ENCODE measurements around the gene PCBP3. TPM values are rescaled to one million over a fixed set of nuclear protein-coding genes. Genes with fewer than 3 reads are reported as not detected.

The PCBP3 gene
- total and polyA plus RNA-seq, 2 donors (not counting 3 experiments of a cell fraction or from before 2014, with no cell fraction given): 0.06 to 1.1 TPM

DNA sequence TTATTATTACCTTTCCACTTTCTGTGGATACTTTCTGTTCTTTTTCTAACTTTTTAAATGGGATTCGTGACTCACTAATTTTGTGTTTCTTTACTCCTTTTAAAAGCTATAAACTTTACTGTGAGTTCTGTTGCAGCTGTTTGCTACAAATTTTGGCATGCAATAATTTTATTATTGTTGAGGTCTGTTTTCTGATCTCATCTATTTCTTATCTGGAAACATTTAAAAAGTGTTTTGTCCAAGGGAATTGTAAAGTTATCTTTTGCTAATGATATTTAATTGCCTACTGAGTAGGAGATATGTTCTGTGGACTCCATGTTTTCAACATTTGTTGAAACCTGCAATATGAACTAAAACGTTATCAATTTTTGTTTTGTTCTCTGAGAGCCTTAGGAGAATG is 199.9 kb downstream of the PCBP3 start:
- Histone ChIP-seq H3K27ac (ENCODE audit: insufficient read depth, low read depth, low read length) (no peak overlapping the region), H3K36me3 (ENCODE audit: control insufficient read depth in 2 of 2, extremely low read depth in 1 of 2, insufficient read depth in 2 of 2, low read length in 2 of 2) (no peaks in the 10 kb centered on the region), H3K9me1 (replicated peaks; ENCODE audit: control insufficient read depth, extremely low read depth, insufficient read depth, low read length) (no peaks in the 10 kb centered on the region), H3K4me1 (ENCODE audit: control insufficient read depth, extremely low read depth, insufficient read depth, low read length) (no peaks in the 10 kb centered on the region), H3K27me3 (ENCODE audit: control insufficient read depth in 2 of 2, insufficient read depth in 2 of 2, low read length in 2 of 2) (peaks cover 2 to 7% of the 10 kb centered on the region in 2 experiments), H3K9ac (replicated peaks; ENCODE audit: extremely low read depth, insufficient read depth, low read length) (no peak overlapping the region), H2AFZ (ENCODE audit: low read depth, low read length) (no peak overlapping the region), H3K79me2 (ENCODE audit: control insufficient read depth, insufficient read depth, low read length) (no peaks in the 10 kb centered on the region), H4K20me1 (replicated peaks; ENCODE audit: control insufficient read depth, extremely low read depth, insufficient read depth, low read length) (no peaks in the 10 kb centered on the region), H3K9me3 (replicated peaks; ENCODE audit: control insufficient read depth, insufficient read depth, low read length) (no peaks in the 10 kb centered on the region), H3K4me2 (ENCODE audit: insufficient read depth, low read length) (no peak overlapping the region), H3K4me3 (replicated peaks in 1 of 3; ENCODE audit: insufficient read depth in 1 of 3, low read depth in 1 of 3, low read length in 3 of 3) (no peak overlapping the region)
- DNase-seq (ENCODE audit: low read depth, low spot score) (no peak), FAIRE-seq (no peak)
- TF ChIP-seq GATA2 (IDR thresholded peaks at IDR 0.05; ENCODE audit: insufficient read depth, insufficient read length, low read depth, low read length) (no peak), MYC (IDR thresholded peaks at IDR 0.05; ENCODE audit: low read depth, low read length) (no peak), CTCF (IDR thresholded peaks at IDR 0.05; ENCODE audit: extremely low read depth in 1 of 2, insufficient read depth in 1 of 2, low read depth in 1 of 2, low read length in 2 of 2) (no peak), POLR2A (IDR thresholded peaks at IDR 0.05; ENCODE audit: low read depth, low read length) (no peak), JUN (IDR thresholded peaks at IDR 0.05; ENCODE audit: borderline replicate concordance, insufficient read depth, insufficient read length, low read depth) (no peak), POLR2AphosphoS5 (IDR thresholded peaks at IDR 0.05; ENCODE audit: insufficient read depth, low read depth, low read length) (no peak), EZH2 (IDR thresholded peaks at IDR 0.05; ENCODE audit: borderline replicate concordance, low read depth, low read length, severe bottlenecking) (no peak), FOS (IDR thresholded peaks at IDR 0.05; ENCODE audit: borderline replicate concordance, insufficient read depth, low read length) (no peak)
- TF ChIP-seq, protein P1, sequence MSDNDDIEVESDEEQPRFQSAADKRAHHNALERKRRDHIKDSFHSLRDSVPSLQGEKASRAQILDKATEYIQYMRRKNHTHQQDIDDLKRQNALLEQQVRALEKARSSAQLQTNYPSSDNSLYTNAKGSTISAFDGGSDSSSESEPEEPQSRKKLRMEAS (IDR thresholded peaks at IDR 0.05; ENCODE audit: insufficient read depth, insufficient read length): no peak
- dilution Hi-C loops (cut with MboI; ENCODE audit: extremely low pct_ligation_motif_present, low sequenced_read_pairs) (no loop called here), intact Hi-C loops (cut with micrococcal nuclease) (no loop called here)
- BruUV-seq (replicated peaks): no TSS peak
- ChIA-PET CTCF (no interaction called here), POLR2A (no interaction called here)

Measured in endothelial cell of umbilical vein (primary cell).